NCI-H69 (cell line): ENCODE measurements around the gene IL9R.
"Not testable (repeated sequence)": the region's sequence is repeated elsewhere in the genome, so short reads cannot be mapped to it uniquely, and the experiment has no call there.

Source experiments
- DNase-seq: peaks from one replicate; lab custom pipeline; 2025; lab: John Stamatoyannopoulos, UW

IL9R gene

GRCh38 chrX:156030474-156030873 lies 33.0 kb downstream of the IL9R start:
- not testable (repeated sequence) for DNase-seq
